Pancreas (tissue), 10 donors: Measurements from ENCODE around the gene MAMDC4. TPM values are rescaled to one million over a fixed set of nuclear protein-coding genes. Genes with fewer than 3 reads are reported as not detected.
"Not testable (repeated sequence)": the region's sequence is repeated elsewhere in the genome, so short reads cannot be mapped to it uniquely, and the experiment has no call there.

Experiments
- ATAC-seq, 4 donors: fragments of 200-7000 bp; cut with Tn5 transposase; one replicate each; pipeline versions ENCODE4 v1.8.0 to v1.9.1; 2020; ENCODE audit warnings: mild to moderate bottlenecking in 4 of 4, moderate library complexity in 4 of 4
- DNase-seq, 6 donors: peaks; one replicate each; pipeline ENCODE4 v3.0.0-alpha.2; 2020
- FAIRE-seq: peaks from 2 replicates; lab custom pipeline; 2012; peaks lifted over from hg19 to GRCh38; lab: Jason Lieb, UNC
- H3K27ac ChIP-seq, 4 donors: fragments of 200-600 bp; sonication (generic); 1 replicate in 3 of 4; 2 replicates in 1 of 4; pipeline versions ENCODE4 v1.5.0 to v1.8.0; 2020
- H3K27me3 ChIP-seq, 4 donors: fragments of 200-600 bp; one replicate each; pipeline ENCODE4 v1.8.0; 2021
- H3K36me3 ChIP-seq, 3 donors: fragments of 200-600 bp; sonication (generic) in 1 of 3; one replicate each; pipeline versions ENCODE4 v1.5.0 to v1.8.0; 2020 to 2021
- H3K4me1 ChIP-seq, 3 donors: fragments of 200-600 bp; one replicate each; pipeline ENCODE4 v1.8.0; 2021
- H3K4me3 ChIP-seq, 4 donors: fragments of 200-600 bp; sonication (generic) in 2 of 4; one replicate each; pipeline versions ENCODE4 v1.5.0 to v1.8.0; 2020 to 2021
- H3K9me3 ChIP-seq, 4 donors: fragments of 200-600 bp; one replicate each; pipeline ENCODE4 v1.8.0; 2021
- WGBS, 2 donors: extraction: QIAGEN DNeasy Blood & Tissue Kit; methylation state at CpG; one replicate each; pipeline ENCODE4 v1.1.7; 2013; 5-methylcytosine and 5-hydroxymethylcytosine counted together
- intact Hi-C, 3 donors: fragments of 100-400 bp; cut with DNase I; formaldehyde crosslinking; loops; one replicate each; pipeline versions ENCODE4 v1.11.1 to v1.14.2; 2022
- polyA plus RNA-seq, 2 donors: library from polyadenylated mRNA; stranded (reverse); fragments of 200-250 nt; gene quantifications; one replicate each; pipeline ENCODE4 v1.2.3, GENCODE V29; 2013
- total RNA-seq, 6 donors: library from RNA; stranded (reverse); fragmentation: NEBNext Ultra II Directional in 4 of 6; extraction: Animal tissue kit (Norgen Biotek cat#: 25700) in 4 of 6; gene quantifications; one replicate each; pipeline versions ENCODE4 v1.2.1 to v1.2.4, GENCODE V29; 2021 to 2023
- TF ChIP-seq, protein P1 (sequence below), 4 donors: fragments of 200-600 bp; sonication (generic) in 3 of 4; IDR thresholded peaks; one replicate each; pipeline versions ENCODE4 v1.5.0 to v1.8.0; 2021; ENCODE audit warnings: antibody characterized with exemption in 4 of 4
- donor health status: healthy with polysubstance abuse.
- donor health status: DM: no; HTN: no; CAD: no; lungs with moderate emphysema.
- donor health status: DM: no; HTN: no; CAD: no.
- donor health status: control.
- donor health status: control.
- donor health status: Bipolar disorder and iron deficiency.
- donor health status: DM: yes; HTN: yes; CAD: no.
- donor health status: DM: no; HTN: no; CAD: no.
- donor health status: DM: no; HTN: no; CAD: no.
- donor health status: DM: yes; HTN: yes; CAD: no.

The MAMDC4 gene
- total RNA-seq (10 to 100 TPM in 1 of 6 donors, 1 to 10 TPM in 5; 3.0 to 13.3 (median 4.8) TPM), polyA plus RNA-seq (10 to 100 TPM; 28.7 to 38.6 TPM)

DNA sequence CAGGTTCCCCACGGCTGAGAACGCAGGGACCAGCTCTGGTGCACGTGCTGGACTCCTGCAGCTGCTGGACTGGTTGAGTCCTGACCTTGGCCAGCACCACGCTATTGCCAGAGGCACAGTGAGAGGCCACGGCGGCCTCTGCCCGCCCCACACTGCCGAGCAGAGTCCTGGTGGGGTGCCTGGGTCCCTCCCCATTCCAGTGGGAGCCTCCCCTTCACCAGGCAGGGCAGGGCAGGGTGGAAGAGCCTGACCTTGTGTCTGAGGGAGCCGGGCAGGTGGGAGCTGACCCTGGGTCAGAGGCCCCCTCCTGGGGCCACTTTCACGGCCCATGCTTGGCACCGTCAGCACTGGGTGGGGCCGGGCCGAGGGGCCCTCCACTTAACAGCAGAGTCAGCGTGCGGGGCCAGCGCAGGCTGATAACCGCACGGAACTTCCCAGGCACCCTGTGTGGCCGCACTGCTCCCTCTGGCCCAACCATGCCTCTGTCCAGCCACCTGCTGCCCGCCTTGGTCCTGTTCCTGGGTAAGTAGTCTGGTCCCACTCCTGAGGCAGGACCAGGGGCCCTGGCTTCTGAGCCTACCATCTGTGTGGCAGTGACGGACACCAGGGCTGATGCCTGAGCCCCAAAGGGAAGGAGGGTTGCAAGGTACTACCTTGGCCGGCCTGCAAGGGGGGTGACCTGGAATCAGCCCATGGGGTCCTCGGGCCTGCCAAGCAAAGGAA is at the start of gene MAMDC4:
TSS of gene MAMDC4 (plus strand) at position 406 of the 723 bp plus-strand sequence. CDS start at position 477, 71 bp downstream.
- FAIRE-seq (no peak), ATAC-seq (peak in 2 of 4 donors; percentile 5 to 9), DNase-seq (peak; percentile 67 to 88 (median 78))
- H3K27ac ChIP-seq, result peak within 1 kb of the TSS in 3 of 4 donors; percentile 28 to 43 (median 42)
- peaks cover 22 to 26% (median 24%) of the 10 kb centered on the region in 3 donors for H3K4me1 ChIP-seq
- H3K4me3 ChIP-seq, result no peak within 1 kb of the TSS
- intact Hi-C loops, result no loop called here
- H3K27me3 ChIP-seq, result no peaks in the 10 kb centered on the region
- H3K36me3 ChIP-seq, result peaks cover 0 to 10% (median 0%) of the 10 kb centered on the region in 3 donors
- TF ChIP-seq, protein P1, sequence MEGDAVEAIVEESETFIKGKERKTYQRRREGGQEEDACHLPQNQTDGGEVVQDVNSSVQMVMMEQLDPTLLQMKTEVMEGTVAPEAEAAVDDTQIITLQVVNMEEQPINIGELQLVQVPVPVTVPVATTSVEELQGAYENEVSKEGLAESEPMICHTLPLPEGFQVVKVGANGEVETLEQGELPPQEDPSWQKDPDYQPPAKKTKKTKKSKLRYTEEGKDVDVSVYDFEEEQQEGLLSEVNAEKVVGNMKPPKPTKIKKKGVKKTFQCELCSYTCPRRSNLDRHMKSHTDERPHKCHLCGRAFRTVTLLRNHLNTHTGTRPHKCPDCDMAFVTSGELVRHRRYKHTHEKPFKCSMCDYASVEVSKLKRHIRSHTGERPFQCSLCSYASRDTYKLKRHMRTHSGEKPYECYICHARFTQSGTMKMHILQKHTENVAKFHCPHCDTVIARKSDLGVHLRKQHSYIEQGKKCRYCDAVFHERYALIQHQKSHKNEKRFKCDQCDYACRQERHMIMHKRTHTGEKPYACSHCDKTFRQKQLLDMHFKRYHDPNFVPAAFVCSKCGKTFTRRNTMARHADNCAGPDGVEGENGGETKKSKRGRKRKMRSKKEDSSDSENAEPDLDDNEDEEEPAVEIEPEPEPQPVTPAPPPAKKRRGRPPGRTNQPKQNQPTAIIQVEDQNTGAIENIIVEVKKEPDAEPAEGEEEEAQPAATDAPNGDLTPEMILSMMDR (IDR thresholded peaks at IDR 0.05), result no peak
- H3K9me3 ChIP-seq, result no peaks in the 10 kb centered on the region
- 32 to 43% methylated on average over 23 of the region's 23 CpGs for WGBS, 2 donors

DNA sequence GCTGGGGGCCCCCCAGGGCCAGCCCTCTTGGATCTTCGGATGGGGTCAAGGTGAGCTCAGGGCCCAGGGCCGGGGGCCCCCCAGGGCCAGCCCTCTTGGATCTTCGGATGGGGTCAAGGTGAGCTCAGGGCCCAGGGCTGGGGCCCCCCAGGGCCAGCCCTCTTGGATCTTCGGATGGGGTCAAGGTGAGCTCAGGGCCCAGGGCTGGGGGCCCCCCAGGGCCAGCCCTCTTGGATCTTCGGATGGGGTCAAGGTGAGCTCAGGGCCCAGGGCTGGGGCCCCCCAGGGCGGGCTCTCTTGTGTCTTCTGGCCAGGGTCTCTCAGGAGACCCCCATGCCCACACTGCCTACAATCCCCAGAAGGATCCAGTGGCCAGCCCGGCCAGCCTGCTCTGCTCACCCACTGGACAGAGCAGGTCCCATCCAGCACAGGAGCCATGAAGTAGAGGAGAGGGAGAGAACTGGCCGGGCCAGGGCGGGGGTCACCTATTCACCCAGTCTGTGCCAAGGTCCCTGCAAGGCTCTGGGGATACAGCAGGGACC is 49.1 kb upstream of the MAMDC4 start:
- intact Hi-C loops, FAIRE-seq, H3K27ac ChIP-seq, ATAC-seq, H3K27me3 ChIP-seq, H3K4me3 ChIP-seq, H3K36me3 ChIP-seq, H3K9me3 ChIP-seq: not testable (repeated sequence)
- peaks cover 12 to 27% (median 14%) of the 10 kb centered on the region in 3 donors for H3K4me1 ChIP-seq
- WGBS, 2 donors, result 92 to 93% methylated on average over 5 to 8 of the region's 9 CpGs
- DNase-seq, result peak in 3 of 6 donors; percentile 36 to 71 (median 53)

GRCh38 chr9:136803551-136804508 is 48.3 kb upstream of the MAMDC4 start:
- FAIRE-seq (no peak), ATAC-seq (no peak), DNase-seq (peak in 3 of 6 donors; percentile 46 to 66 (median 54))
- peaks cover 6 to 20% (median 7%) of the 10 kb centered on the region in 3 donors for H3K4me1 ChIP-seq
- no peaks in the 10 kb centered on the region for H3K9me3 ChIP-seq
- no peak overlapping the region for H3K27ac ChIP-seq
- intact Hi-C loops, result no loop called here
- 94 to 96% methylated on average over 22 of the region's 22 CpGs for WGBS, 2 donors
- TF ChIP-seq, protein P1 (IDR thresholded peaks at IDR 0.05), result no peak
- no peak overlapping the region for H3K4me3 ChIP-seq
- H3K36me3 ChIP-seq, result no peaks in the 10 kb centered on the region
- H3K27me3 ChIP-seq, result no peaks in the 10 kb centered on the region

- Histone ChIP-seq H3K27ac (no peak overlapping the region), H3K9me3 (no peaks in the 10 kb centered on the region), H3K27me3 (no peaks in the 10 kb centered on the region), H3K4me1 (peaks cover under 1 to 19% (median 6%) of the 10 kb centered on the region in 3 donors), H3K36me3 (no peaks in the 10 kb centered on the region), H3K4me3 (no peak overlapping the region)
- FAIRE-seq (no peak), DNase-seq (peak in 4 of 6 donors; percentile 24 to 72 (median 54)), ATAC-seq (no peak)
- intact Hi-C loops, result no loop called here
- WGBS, 2 donors, result 90 to 91% methylated on average over 20 of the region's 20 CpGs
- TF ChIP-seq, protein P1 (IDR thresholded peaks at IDR 0.05), result no peak
Measured at GRCh38 chr9:136804509-136805206, 47.5 kb upstream of the MAMDC4 start.
